ENCODE measurements around the gene OR1F1.

GRCh38 chr16:3152991-3153368, 35.0 kb upstream of the OR1F1 start:
- no peak for TF ChIP-seq CTCF (IDR thresholded peaks at IDR 0.05 in 4 of 5, conservative IDR thresholded peaks at IDR 0.05 in 1 of 5)
- no peak for TF ChIP-seq POLR2A (IDR thresholded peaks at IDR 0.05)
